ENCODE measurements around the gene TAS1R2. TPM values are rescaled to one million over a fixed set of nuclear protein-coding genes. Genes with fewer than 3 reads are reported as not detected.
"Not testable (repeated sequence)": the region's sequence is repeated elsewhere in the genome, so short reads cannot be mapped to it uniquely, and the experiment has no call there.

Gene TAS1R2
- polyA plus RNA-seq, 2 donors = 0.01 TPM; not detected in 1

- H3K4me3 ChIP-seq (ENCODE audit: low read depth in 1 of 2, low read length in 2 of 2) = no peak overlapping the region
- no peak overlapping the region for H3K27ac ChIP-seq (ENCODE audit: low read depth in 2 of 2, low read length in 1 of 2)
- H3K36me3 ChIP-seq (ENCODE audit: control insufficient read depth in 2 of 2, insufficient read depth in 2 of 2, low read length in 1 of 2) = peaks cover 0 to 25% of the 10 kb centered on the region in 2 donors
- whole genome bisulfite sequencing, 2 donors = 83 to 89% methylated on average over 7 of the region's 7 CpGs
- H3K4me1 ChIP-seq (ENCODE audit: control insufficient read depth in 2 of 2, insufficient read depth in 2 of 2, low read length in 1 of 2) = peaks cover 0 to 2% of the 10 kb centered on the region in 2 donors
- H3K27me3 ChIP-seq (ENCODE audit: control insufficient read depth in 1 of 2, insufficient read depth in 2 of 2, low read length in 2 of 2) = no peaks in the 10 kb centered on the region
- no peaks in the 10 kb centered on the region for H3K9me3 ChIP-seq (ENCODE audit: control insufficient read depth in 2 of 2, insufficient read depth in 1 of 2, low read depth in 1 of 2, low read length in 1 of 2)
Measured at GRCh38 chr1:18871401-18872070, 12.1 kb upstream of the TAS1R2 start.

GRCh38 chr1:18870957-18871356, 11.5 kb upstream of the TAS1R2 start:
- peaks cover 0 to 2% of the 10 kb centered on the region in 2 donors for H3K4me1 ChIP-seq (ENCODE audit: control insufficient read depth in 2 of 2, insufficient read depth in 2 of 2, low read length in 1 of 2)
- no peaks in the 10 kb centered on the region for H3K9me3 ChIP-seq (ENCODE audit: control insufficient read depth in 2 of 2, insufficient read depth in 1 of 2, low read depth in 1 of 2, low read length in 1 of 2)
- 93 to 94% methylated on average over 10 of the region's 10 CpGs for WGBS, 2 donors
- H3K36me3 ChIP-seq (ENCODE audit: control insufficient read depth in 2 of 2, insufficient read depth in 2 of 2, low read length in 1 of 2) = peaks cover 0 to 20% of the 10 kb centered on the region in 2 donors
- H3K27me3 ChIP-seq (ENCODE audit: control insufficient read depth in 1 of 2, insufficient read depth in 2 of 2, low read length in 2 of 2) = no peaks in the 10 kb centered on the region
- no peak overlapping the region for H3K27ac ChIP-seq (ENCODE audit: low read depth in 2 of 2, low read length in 1 of 2)
- H3K4me3 ChIP-seq (ENCODE audit: low read depth in 1 of 2, low read length in 2 of 2) = no peak overlapping the region

GRCh38 chr1:18870595-18870865, 11.1 kb upstream of the TAS1R2 start:
- not testable (repeated sequence) for H3K9me3 ChIP-seq (ENCODE audit: control insufficient read depth in 2 of 2, insufficient read depth in 1 of 2, low read depth in 1 of 2, low read length in 1 of 2); H3K27ac ChIP-seq (ENCODE audit: low read depth in 2 of 2, low read length in 1 of 2); H3K27me3 ChIP-seq (ENCODE audit: control insufficient read depth in 1 of 2, insufficient read depth in 2 of 2, low read length in 2 of 2); H3K4me1 ChIP-seq (ENCODE audit: control insufficient read depth in 2 of 2, insufficient read depth in 2 of 2, low read length in 1 of 2); H3K4me3 ChIP-seq (ENCODE audit: low read depth in 1 of 2, low read length in 2 of 2)
- 66 to 71% methylated on average over 3 of the region's 3 CpGs for WGBS, 2 donors
- H3K36me3 ChIP-seq (ENCODE audit: control insufficient read depth in 2 of 2, insufficient read depth in 2 of 2, low read length in 1 of 2) = peaks cover 0 to 18% of the 10 kb centered on the region in 2 donors

GRCh38 chr1:18869847-18870594, 10.6 kb upstream of the TAS1R2 start:
- Histone ChIP-seq H3K27ac (ENCODE audit: low read depth in 2 of 2, low read length in 1 of 2) (no peak overlapping the region), H3K4me1 (ENCODE audit: control insufficient read depth in 2 of 2, insufficient read depth in 2 of 2, low read length in 1 of 2) (peaks cover 0 to 2% of the 10 kb centered on the region in 2 donors), H3K9me3 (ENCODE audit: control insufficient read depth in 2 of 2, insufficient read depth in 1 of 2, low read depth in 1 of 2, low read length in 1 of 2) (no peaks in the 10 kb centered on the region), H3K4me3 (ENCODE audit: low read depth in 1 of 2, low read length in 2 of 2) (no peak overlapping the region), H3K27me3 (ENCODE audit: control insufficient read depth in 1 of 2, insufficient read depth in 2 of 2, low read length in 2 of 2) (no peaks in the 10 kb centered on the region), H3K36me3 (ENCODE audit: control insufficient read depth in 2 of 2, insufficient read depth in 2 of 2, low read length in 1 of 2) (peaks cover 0 to 17% of the 10 kb centered on the region in 2 donors)
- WGBS, 2 donors = 67 to 72% methylated on average over 9 of the region's 9 CpGs

- Histone ChIP-seq H3K36me3 (ENCODE audit: control insufficient read depth in 2 of 2, insufficient read depth in 2 of 2, low read length in 1 of 2) (peaks cover 0 to 10% of the 10 kb centered on the region in 2 donors), H3K4me1 (ENCODE audit: control insufficient read depth in 2 of 2, insufficient read depth in 2 of 2, low read length in 1 of 2) (no peaks in the 10 kb centered on the region), H3K9me3 (ENCODE audit: control insufficient read depth in 2 of 2, insufficient read depth in 1 of 2, low read depth in 1 of 2, low read length in 1 of 2) (no peaks in the 10 kb centered on the region), H3K27ac (ENCODE audit: low read depth in 2 of 2, low read length in 1 of 2) (no peak overlapping the region), H3K27me3 (ENCODE audit: control insufficient read depth in 1 of 2, insufficient read depth in 2 of 2, low read length in 2 of 2) (no peaks in the 10 kb centered on the region), H3K4me3 (ENCODE audit: low read depth in 1 of 2, low read length in 2 of 2) (no peak overlapping the region)
- WGBS, 2 donors = 67 to 69% methylated on average over 12 of the region's 12 CpGs
Measured at GRCh38 chr1:18868801-18869424, 9.5 kb upstream of the TAS1R2 start.

GRCh38 chr1:18868354-18868753, 8.9 kb upstream of the TAS1R2 start:
- WGBS, 2 donors = 70 to 73% methylated on average over 5 of the region's 5 CpGs
- peaks cover 0 to 7% of the 10 kb centered on the region in 2 donors for H3K36me3 ChIP-seq (ENCODE audit: control insufficient read depth in 2 of 2, insufficient read depth in 2 of 2, low read length in 1 of 2)
- H3K27me3 ChIP-seq (ENCODE audit: control insufficient read depth in 1 of 2, insufficient read depth in 2 of 2, low read length in 2 of 2) = no peaks in the 10 kb centered on the region

GRCh38 chr1:18866846-18867245, 7.4 kb upstream of the TAS1R2 start:
- Histone ChIP-seq H3K27me3 (ENCODE audit: control insufficient read depth in 1 of 2, insufficient read depth in 2 of 2, low read length in 2 of 2) (no peaks in the 10 kb centered on the region), H3K4me3 (ENCODE audit: low read depth in 1 of 2, low read length in 2 of 2) (no peak overlapping the region), H3K4me1 (ENCODE audit: control insufficient read depth in 2 of 2, insufficient read depth in 2 of 2, low read length in 1 of 2) (no peaks in the 10 kb centered on the region), H3K9me3 (ENCODE audit: control insufficient read depth in 2 of 2, insufficient read depth in 1 of 2, low read depth in 1 of 2, low read length in 1 of 2) (no peaks in the 10 kb centered on the region), H3K36me3 (ENCODE audit: control insufficient read depth in 2 of 2, insufficient read depth in 2 of 2, low read length in 1 of 2) (no peaks in the 10 kb centered on the region), H3K27ac (ENCODE audit: low read depth in 2 of 2, low read length in 1 of 2) (no peak overlapping the region)
- 89 to 95% methylated on average over 3 of the region's 3 CpGs for WGBS, 2 donors

More at GRCh38 chr1:18868354-18868753, 8.9 kb upstream of the TAS1R2 start:
- no peak overlapping the region for H3K4me3 ChIP-seq (ENCODE audit: low read depth in 1 of 2, low read length in 2 of 2)
- no peaks in the 10 kb centered on the region for H3K9me3 ChIP-seq (ENCODE audit: control insufficient read depth in 2 of 2, insufficient read depth in 1 of 2, low read depth in 1 of 2, low read length in 1 of 2)
- no peak overlapping the region for H3K27ac ChIP-seq (ENCODE audit: low read depth in 2 of 2, low read length in 1 of 2)
- no peaks in the 10 kb centered on the region for H3K4me1 ChIP-seq (ENCODE audit: control insufficient read depth in 2 of 2, insufficient read depth in 2 of 2, low read length in 1 of 2)

GRCh38 chr1:18866314-18866713, 6.9 kb upstream of the TAS1R2 start:
- Histone ChIP-seq H3K27me3 (ENCODE audit: control insufficient read depth in 1 of 2, insufficient read depth in 2 of 2, low read length in 2 of 2) (no peaks in the 10 kb centered on the region), H3K27ac (ENCODE audit: low read depth in 2 of 2, low read length in 1 of 2) (no peak overlapping the region), H3K4me1 (ENCODE audit: control insufficient read depth in 2 of 2, insufficient read depth in 2 of 2, low read length in 1 of 2) (no peaks in the 10 kb centered on the region), H3K4me3 (ENCODE audit: low read depth in 1 of 2, low read length in 2 of 2) (no peak overlapping the region), H3K9me3 (ENCODE audit: control insufficient read depth in 2 of 2, insufficient read depth in 1 of 2, low read depth in 1 of 2, low read length in 1 of 2) (no peaks in the 10 kb centered on the region), H3K36me3 (ENCODE audit: control insufficient read depth in 2 of 2, insufficient read depth in 2 of 2, low read length in 1 of 2) (no peaks in the 10 kb centered on the region)
- 74 to 80% methylated on average over 6 of the region's 6 CpGs for WGBS, 2 donors

GRCh38 chr1:18865176-18865575, 5.7 kb upstream of the TAS1R2 start:
- H3K4me3 ChIP-seq (ENCODE audit: low read depth in 1 of 2, low read length in 2 of 2) = no peak overlapping the region
- H3K36me3 ChIP-seq (ENCODE audit: control insufficient read depth in 2 of 2, insufficient read depth in 2 of 2, low read length in 1 of 2) = no peaks in the 10 kb centered on the region
- H3K27ac ChIP-seq (ENCODE audit: low read depth in 2 of 2, low read length in 1 of 2) = no peak overlapping the region
- H3K9me3 ChIP-seq (ENCODE audit: control insufficient read depth in 2 of 2, insufficient read depth in 1 of 2, low read depth in 1 of 2, low read length in 1 of 2) = no peaks in the 10 kb centered on the region
- H3K4me1 ChIP-seq (ENCODE audit: control insufficient read depth in 2 of 2, insufficient read depth in 2 of 2, low read length in 1 of 2) = no peaks in the 10 kb centered on the region
- 80 to 82% methylated on average over 9 of the region's 9 CpGs for WGBS, 2 donors
- no peaks in the 10 kb centered on the region for H3K27me3 ChIP-seq (ENCODE audit: control insufficient read depth in 1 of 2, insufficient read depth in 2 of 2, low read length in 2 of 2)

All from esophagus (tissue), 2 donors.